ENCODE results near the gene LUZP2. TPM values are rescaled to one million over a fixed set of nuclear protein-coding genes. Genes with fewer than 3 reads are reported as not detected.

Gene LUZP2
- polyA plus RNA-seq, 1 of the 3 experiments (the other 2 are of a cell fraction): 0.03 TPM

GRCh38 chr11:24560324-24560723 is 63.5 kb downstream of the LUZP2 start:
- Histone ChIP-seq H3K4me1 (ENCODE audit: control insufficient read depth in 1 of 2, insufficient read depth in 2 of 2, low read depth in 1 of 2, low read length in 1 of 2) (no peaks in the 10 kb centered on the region), H3K27ac (ENCODE audit: low read depth in 2 of 2, low read length in 1 of 2) (no peak overlapping the region), H3F3A (replicated peaks; ENCODE audit: insufficient read depth) (no peaks in the 10 kb centered on the region), H3K9me3 (no peaks in the 10 kb centered on the region), H3K4me2 (no peak overlapping the region), H3K36me3 (replicated peaks in 1 of 2; ENCODE audit: control insufficient read depth in 1 of 2, insufficient read depth in 2 of 2, low read length in 1 of 2) (no peaks in the 10 kb centered on the region), H4K20me1 (ENCODE audit: insufficient read depth) (no peaks in the 10 kb centered on the region), H2AFZ (ENCODE audit: low read depth) (no peak overlapping the region), H3K79me2 (ENCODE audit: insufficient read depth) (no peaks in the 10 kb centered on the region), H3K27me3 (ENCODE audit: insufficient read depth) (no peaks in the 10 kb centered on the region), H3K4me3 (ENCODE audit: low read depth in 2 of 2, low read length in 1 of 2) (no peak overlapping the region), H3K9me2 (no peaks in the 10 kb centered on the region), H3K9ac (no peak overlapping the region)
- POLR2A ChIA-PET: no interaction called here
- no peak for DNase-seq
- CTCF ChIA-PET: interaction anchor here (1.2 kb wide), 1 partner anchor 1175 kb away, joined by 4 read pairs; no protein-coding TSS in a partner anchor
- TF ChIP-seq EP300 (IDR thresholded peaks at IDR 0.05; ENCODE audit: borderline replicate concordance in 1 of 2, low read depth in 1 of 2, low read length in 1 of 2): no peak
- TF ChIP-seq, protein P1, sequence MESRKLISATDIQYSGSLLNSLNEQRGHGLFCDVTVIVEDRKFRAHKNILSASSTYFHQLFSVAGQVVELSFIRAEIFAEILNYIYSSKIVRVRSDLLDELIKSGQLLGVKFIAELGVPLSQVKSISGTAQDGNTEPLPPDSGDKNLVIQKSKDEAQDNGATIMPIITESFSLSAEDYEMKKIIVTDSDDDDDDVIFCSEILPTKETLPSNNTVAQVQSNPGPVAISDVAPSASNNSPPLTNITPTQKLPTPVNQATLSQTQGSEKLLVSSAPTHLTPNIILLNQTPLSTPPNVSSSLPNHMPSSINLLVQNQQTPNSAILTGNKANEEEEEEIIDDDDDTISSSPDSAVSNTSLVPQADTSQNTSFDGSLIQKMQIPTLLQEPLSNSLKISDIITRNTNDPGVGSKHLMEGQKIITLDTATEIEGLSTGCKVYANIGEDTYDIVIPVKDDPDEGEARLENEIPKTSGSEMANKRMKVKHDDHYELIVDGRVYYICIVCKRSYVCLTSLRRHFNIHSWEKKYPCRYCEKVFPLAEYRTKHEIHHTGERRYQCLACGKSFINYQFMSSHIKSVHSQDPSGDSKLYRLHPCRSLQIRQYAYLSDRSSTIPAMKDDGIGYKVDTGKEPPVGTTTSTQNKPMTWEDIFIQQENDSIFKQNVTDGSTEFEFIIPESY (IDR thresholded peaks at IDR 0.05; ENCODE audit: borderline replicate concordance, low read depth): no peak
- TF ChIP-seq POLR2AphosphoS5 (IDR thresholded peaks at IDR 0.05; ENCODE audit: low read depth, low read length): no peak
- no peak for TF ChIP-seq MAX (IDR thresholded peaks at IDR 0.05; ENCODE audit: low read depth)
- no peak for TF ChIP-seq GABPA (IDR thresholded peaks at IDR 0.05; ENCODE audit: low read depth)
- no peak for TF ChIP-seq TEAD4 (IDR thresholded peaks at IDR 0.05; ENCODE audit: borderline replicate concordance, insufficient read depth)
- TF ChIP-seq CTCF (IDR thresholded peaks at IDR 0.05): no peak
- WGBS (ENCODE audit: low lambda C conversion rate): 69% methylated on average over 4 of the region's 4 CpGs

DNA sequence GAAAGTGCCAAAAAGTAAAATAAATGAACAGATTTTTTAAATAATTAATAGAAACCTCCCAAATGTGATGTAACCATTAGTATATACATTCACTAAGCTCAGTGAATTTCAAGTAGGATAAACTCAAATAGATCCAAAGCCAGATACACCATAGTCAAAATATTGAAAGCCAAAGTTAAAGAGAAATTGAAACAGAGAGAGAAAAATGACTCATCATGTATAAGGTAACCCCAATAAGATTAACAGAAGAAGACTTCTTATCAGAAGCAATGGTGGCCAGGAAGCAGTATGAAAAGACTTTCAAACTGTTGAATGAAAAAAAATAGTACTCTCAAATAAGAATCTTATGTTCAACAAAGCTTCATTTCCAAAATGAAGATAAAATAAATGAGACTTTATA is 70.5 kb downstream of the LUZP2 start:
- no peak overlapping the region for H3K9ac ChIP-seq
- no peaks in the 10 kb centered on the region for H3K36me3 ChIP-seq (replicated peaks in 1 of 2; ENCODE audit: control insufficient read depth in 1 of 2, insufficient read depth in 2 of 2, low read length in 1 of 2)
- H3K4me2 ChIP-seq: no peak overlapping the region
- no peak overlapping the region for H3K27ac ChIP-seq (ENCODE audit: low read depth in 2 of 2, low read length in 1 of 2)
- no peaks in the 10 kb centered on the region for H4K20me1 ChIP-seq (ENCODE audit: insufficient read depth)
- H3K27me3 ChIP-seq (ENCODE audit: insufficient read depth): no peaks in the 10 kb centered on the region
- no peak for DNase-seq
- H3K4me1 ChIP-seq (ENCODE audit: control insufficient read depth in 1 of 2, insufficient read depth in 2 of 2, low read depth in 1 of 2, low read length in 1 of 2): no peaks in the 10 kb centered on the region
- H3K79me2 ChIP-seq (ENCODE audit: insufficient read depth): no peaks in the 10 kb centered on the region
- ChIA-PET POLR2A (no interaction called here), CTCF (no interaction called here)
- H3K4me3 ChIP-seq (ENCODE audit: low read depth in 2 of 2, low read length in 1 of 2): no peak overlapping the region
- H2AFZ ChIP-seq (ENCODE audit: low read depth): no peak overlapping the region
- no peaks in the 10 kb centered on the region for H3K9me2 ChIP-seq
- no peaks in the 10 kb centered on the region for H3K9me3 ChIP-seq
- H3F3A ChIP-seq (replicated peaks; ENCODE audit: insufficient read depth): no peaks in the 10 kb centered on the region
- TF ChIP-seq, protein P2, sequence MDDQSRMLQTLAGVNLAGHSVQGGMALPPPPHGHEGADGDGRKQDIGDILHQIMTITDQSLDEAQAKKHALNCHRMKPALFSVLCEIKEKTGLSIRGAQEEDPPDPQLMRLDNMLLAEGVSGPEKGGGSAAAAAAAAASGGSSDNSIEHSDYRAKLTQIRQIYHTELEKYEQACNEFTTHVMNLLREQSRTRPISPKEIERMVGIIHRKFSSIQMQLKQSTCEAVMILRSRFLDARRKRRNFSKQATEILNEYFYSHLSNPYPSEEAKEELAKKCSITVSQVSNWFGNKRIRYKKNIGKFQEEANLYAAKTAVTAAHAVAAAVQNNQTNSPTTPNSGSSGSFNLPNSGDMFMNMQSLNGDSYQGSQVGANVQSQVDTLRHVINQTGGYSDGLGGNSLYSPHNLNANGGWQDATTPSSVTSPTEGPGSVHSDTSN (IDR thresholded peaks at IDR 0.05): no peak
- TF ChIP-seq MXI1 (IDR thresholded peaks at IDR 0.05; ENCODE audit: low read depth, low read length): no peak
- TF ChIP-seq CHD2 (IDR thresholded peaks at IDR 0.05; ENCODE audit: low read length, partially characterized antibody): no peak
- no peak for TF ChIP-seq RXRA (IDR thresholded peaks at IDR 0.05; ENCODE audit: borderline replicate concordance, low read depth)
- TF ChIP-seq GATA2 (CRISPR knock-in tag; IDR thresholded peaks at IDR 0.05): no peak
- no peak for TF ChIP-seq CTCF (IDR thresholded peaks at IDR 0.05)
- TF ChIP-seq FOXJ3 (CRISPR knock-in tag; IDR thresholded peaks at IDR 0.05): no peak
- TF ChIP-seq EP300 (IDR thresholded peaks at IDR 0.05; ENCODE audit: borderline replicate concordance in 1 of 2, low read depth in 1 of 2, low read length in 1 of 2): no peak
- no peak for TF ChIP-seq MEF2A (IDR thresholded peaks at IDR 0.05; ENCODE audit: borderline replicate concordance, low read depth)
- no peak for TF ChIP-seq POLR2AphosphoS5 (IDR thresholded peaks at IDR 0.05; ENCODE audit: low read depth, low read length)
- no peak for TF ChIP-seq SMC3 (IDR thresholded peaks at IDR 0.05; ENCODE audit: low read depth, low read length)
- TF ChIP-seq, protein P3, sequence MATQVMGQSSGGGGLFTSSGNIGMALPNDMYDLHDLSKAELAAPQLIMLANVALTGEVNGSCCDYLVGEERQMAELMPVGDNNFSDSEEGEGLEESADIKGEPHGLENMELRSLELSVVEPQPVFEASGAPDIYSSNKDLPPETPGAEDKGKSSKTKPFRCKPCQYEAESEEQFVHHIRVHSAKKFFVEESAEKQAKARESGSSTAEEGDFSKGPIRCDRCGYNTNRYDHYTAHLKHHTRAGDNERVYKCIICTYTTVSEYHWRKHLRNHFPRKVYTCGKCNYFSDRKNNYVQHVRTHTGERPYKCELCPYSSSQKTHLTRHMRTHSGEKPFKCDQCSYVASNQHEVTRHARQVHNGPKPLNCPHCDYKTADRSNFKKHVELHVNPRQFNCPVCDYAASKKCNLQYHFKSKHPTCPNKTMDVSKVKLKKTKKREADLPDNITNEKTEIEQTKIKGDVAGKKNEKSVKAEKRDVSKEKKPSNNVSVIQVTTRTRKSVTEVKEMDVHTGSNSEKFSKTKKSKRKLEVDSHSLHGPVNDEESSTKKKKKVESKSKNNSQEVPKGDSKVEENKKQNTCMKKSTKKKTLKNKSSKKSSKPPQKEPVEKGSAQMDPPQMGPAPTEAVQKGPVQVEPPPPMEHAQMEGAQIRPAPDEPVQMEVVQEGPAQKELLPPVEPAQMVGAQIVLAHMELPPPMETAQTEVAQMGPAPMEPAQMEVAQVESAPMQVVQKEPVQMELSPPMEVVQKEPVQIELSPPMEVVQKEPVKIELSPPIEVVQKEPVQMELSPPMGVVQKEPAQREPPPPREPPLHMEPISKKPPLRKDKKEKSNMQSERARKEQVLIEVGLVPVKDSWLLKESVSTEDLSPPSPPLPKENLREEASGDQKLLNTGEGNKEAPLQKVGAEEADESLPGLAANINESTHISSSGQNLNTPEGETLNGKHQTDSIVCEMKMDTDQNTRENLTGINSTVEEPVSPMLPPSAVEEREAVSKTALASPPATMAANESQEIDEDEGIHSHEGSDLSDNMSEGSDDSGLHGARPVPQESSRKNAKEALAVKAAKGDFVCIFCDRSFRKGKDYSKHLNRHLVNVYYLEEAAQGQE (IDR thresholded peaks at IDR 0.05; ENCODE audit: low read depth, low read length): no peak
- TF ChIP-seq TEAD4 (IDR thresholded peaks at IDR 0.05; ENCODE audit: borderline replicate concordance, insufficient read depth): no peak

Measured in SK-N-SH (cell line).